ENCODE results near the gene CHEK2. TPM values are rescaled to one million over a fixed set of nuclear protein-coding genes. Genes with fewer than 3 reads are reported as not detected.
"Not testable (repeated sequence)": the region's sequence is repeated elsewhere in the genome, so short reads cannot be mapped to it uniquely, and the experiment has no call there.

Gene CHEK2
- 1 to 10 TPM; 7.0 to 8.6 TPM for total RNA-seq

GRCh38 chr22:28741785-28742561, at the start of gene CHEK2, which contains the start of gene HSCB:
Gene CHEK2 (minus strand): TSS chr22:28741820. CDS start chr22:28734721, 7,099 bp downstream.
Gene HSCB (plus strand): TSS chr22:28742039. CDS start chr22:28742096, 57 bp downstream.
- CTCF ChIA-PET, result interaction anchor here (1.0 kb wide), 1 partner anchor 71 kb away, joined by 5 read pairs; no protein-coding TSS in a partner anchor
- POLR2A ChIA-PET, result interaction anchor here (1.1 to 1.4 kb wide), 2 partner anchors 32 to 58 kb away, joined by 3 to 7 read pairs; partner anchors contain the start of gene XBP1

GRCh38 chr22:28791124-28791523, 49.5 kb upstream of the CHEK2 start:
- CTCF ChIA-PET, result interaction anchor here (1.1 kb wide), 1 partner anchor 18 kb away, joined by 3 read pairs; no protein-coding TSS in a partner anchor
- POLR2A ChIA-PET, result interaction anchor here (0.5 to 1.2 kb wide), 3 partner anchors 20 to 57 kb away, joined by 3 to 5 read pairs (median 4); no protein-coding TSS in a partner anchor

- ChIA-PET CTCF (interaction anchor here (2.6 kb wide), 1 partner anchor 41 kb away, joined by 7 read pairs; no protein-coding TSS in a partner anchor), POLR2A (interaction anchor here (0.7 to 0.8 kb wide), 2 partner anchors 45 to 220 kb away, joined by 3 read pairs; no protein-coding TSS in a partner anchor)
These were observed 47.0 kb upstream of the CHEK2 start for GRCh38 chr22:28788601-28789000.

- POLR2A ChIA-PET, result no interaction called here
- CTCF ChIA-PET, result no interaction called here
These were observed 42.4 kb upstream of the CHEK2 start for GRCh38 chr22:28783786-28784671.

- CTCF ChIA-PET, result interaction anchor here (1.0 kb wide), 1 partner anchor 179 kb away, joined by 3 read pairs; no protein-coding TSS in a partner anchor
- POLR2A ChIA-PET, result interaction anchor here (0.6 kb wide), 1 partner anchor 43 kb away, joined by 3 read pairs; no protein-coding TSS in a partner anchor
These were observed 38.7 kb upstream of the CHEK2 start for GRCh38 chr22:28780296-28780695.

GRCh38 chr22:28779833-28780232, 38.2 kb upstream of the CHEK2 start:
- CTCF ChIA-PET, result no interaction called here
- POLR2A ChIA-PET, result no interaction called here

- CTCF ChIA-PET, result interaction anchor here (0.8 to 2.6 kb wide), 2 partner anchors 20 to 25 kb away, joined by 5 to 19 read pairs; partner anchors contain the start of gene XBP1
- POLR2A ChIA-PET, result interaction anchor here (4.2 kb wide), 1 partner anchor 25 kb away, joined by 44 read pairs; the partner anchor contains the start of gene XBP1
These were observed 32.8 kb upstream of the CHEK2 start for GRCh38 chr22:28774378-28774777.

- CTCF ChIA-PET, result interaction anchor here (0.6 to 2.6 kb wide), 4 partner anchors 18 to 108 kb away, joined by 3 to 19 read pairs (median 4); partner anchors contain the start of gene XBP1
- POLR2A ChIA-PET, result interaction anchor here (1.0 to 4.2 kb wide), 2 partner anchors 26 to 31 kb away, joined by 3 to 44 read pairs; partner anchors contain the start of gene XBP1
These were observed 31.8 kb upstream of the CHEK2 start for GRCh38 chr22:28773461-28773867.

GRCh38 chr22:28772633-28773460, 31.2 kb upstream of the CHEK2 start, which contains the start of gene CCDC117:
Gene CCDC117 (plus strand): TSS chr22:28772695. CDS start chr22:28772850, 155 bp downstream.
- ChIA-PET CTCF (interaction anchor here (0.6 to 2.6 kb wide), 3 partner anchors 12 to 27 kb away, joined by 3 to 19 read pairs (median 4); partner anchors contain the start of gene XBP1), POLR2A (interaction anchor here (1.0 to 4.2 kb wide), 2 partner anchors 26 to 30 kb away, joined by 3 to 44 read pairs; partner anchors contain the start of gene XBP1)

- POLR2A ChIA-PET, result interaction anchor here (4.2 kb wide), 1 partner anchor 28 kb away, joined by 44 read pairs; the partner anchor contains the start of gene XBP1
These were observed 29.7 kb upstream of the CHEK2 start for GRCh38 chr22:28771195-28771791.

GRCh38 chr22:28769394-28770085, 27.9 kb upstream of the CHEK2 start:
- CTCF ChIA-PET, result interaction anchor here (0.8 kb wide), 1 partner anchor 60 kb away, joined by 3 read pairs; no protein-coding TSS in a partner anchor
- POLR2A ChIA-PET, result no interaction called here

More at GRCh38 chr22:28771195-28771791, 29.7 kb upstream of the CHEK2 start:
- CTCF ChIA-PET, result no interaction called here

- POLR2A ChIA-PET, result interaction anchor here (0.6 kb wide), 2 partner anchors 10 to 23 kb away, joined by 3 read pairs; no protein-coding TSS in a partner anchor
- CTCF ChIA-PET, result no interaction called here
These were observed 27.2 kb upstream of the CHEK2 start for GRCh38 chr22:28768701-28769393.

- POLR2A ChIA-PET, result no interaction called here
- CTCF ChIA-PET, result no interaction called here
These were observed 25.0 kb upstream of the CHEK2 start for GRCh38 chr22:28766628-28767027.

- POLR2A ChIA-PET, CTCF ChIA-PET: not testable (repeated sequence)
These were observed 20.4 kb upstream of the CHEK2 start for GRCh38 chr22:28762000-28762399.

GRCh38 chr22:28761449-28761755, 19.8 kb upstream of the CHEK2 start:
- CTCF ChIA-PET, result interaction anchor here (0.7 to 1.1 kb wide), 3 partner anchors 9 to 406 kb away, joined by 3 to 4 read pairs (median 3); partner anchors contain the start of gene CCDC117
- POLR2A ChIA-PET, result no interaction called here

- ChIA-PET CTCF (interaction anchor here (1.1 kb wide), 1 partner anchor 13 kb away, joined by 4 read pairs; the partner anchor contains the start of gene CCDC117), POLR2A (no interaction called here)
These were observed 18.4 kb upstream of the CHEK2 start for GRCh38 chr22:28759861-28760560.

Data from activated CD8-positive, alpha-beta memory T cell treated with anti-CD3 and anti-CD28 coated beads for 36 hours (primary cell).